Mammary microvascular endothelial cell (primary cell): Measurements from ENCODE around the gene PTPRM. TPM values are rescaled to one million over a fixed set of nuclear protein-coding genes. Genes with fewer than 3 reads are reported as not detected.

Experiments
- total RNA-seq: library from RNA; depleted of rRNA; stranded (reverse); fragments of >200 nt; gene quantifications from 2 replicates; pipeline ENCODE4 v1.2.3, GENCODE V29; 2015

PTPRM gene
- 30.7 and 36.9 TPM in 2 replicates for total RNA-seq

GRCh38 chr18:7566567-7567473 is at the start of gene PTPRM:
PTPRM (plus strand) TSS chr18:7567316; CDS start chr18:7567819, 503 bp downstream.

